Activated T-helper 1 cell treated with anti-CD3 and anti-CD28 coated beads, Interleukin-12 subunit alpha, Interleukin-12 subunit beta, Interleukin-2, Interleukin-4 antibody, amounts not matched to agents 30 ng/mL and 10 ng/mL and 1 ng/mL, durations not matched to agents 14 hours and 24 hours and 36 hours (primary cell): Measurements from ENCODE around the gene IMPG2. TPM values are rescaled to one million over a fixed set of nuclear protein-coding genes. Genes with fewer than 3 reads are reported as not detected.

Experiments used
- DNase-seq: peaks from one replicate; pipeline ENCODE4 v3.0.0; 2021; ENCODE audit warnings: low spot score
- H3K27ac Mint-ChIP-seq: one replicate; pipeline ENCODE4 v1.8.0; 2021; ENCODE audit warnings: mild to moderate bottlenecking, mixed read lengths
- H3K27me3 Mint-ChIP-seq: one replicate; pipeline ENCODE4 v1.8.0; 2022; ENCODE audit warnings: mild to moderate bottlenecking, moderate library complexity, mixed read lengths; ENCODE audit not compliant: insufficient read depth
- H3K36me3 Mint-ChIP-seq: one replicate; pipeline ENCODE4 v1.8.0; 2021; ENCODE audit warnings: low read depth, mixed read lengths
- H3K4me1 Mint-ChIP-seq: one replicate; pipeline ENCODE4 v1.8.0; 2021; ENCODE audit warnings: low read depth, mixed read lengths
- H3K4me3 Mint-ChIP-seq: one replicate; pipeline ENCODE4 v1.8.0; 2021; ENCODE audit warnings: mild to moderate bottlenecking, moderate library complexity, mixed read lengths
- H3K9me3 Mint-ChIP-seq: one replicate; pipeline ENCODE4 v1.8.0; 2021; ENCODE audit warnings: mixed read lengths
- intact Hi-C: fragments of 100-400 bp; cut with micrococcal nuclease; formaldehyde crosslinking; loops from one replicate; pipeline ENCODE4 v1.15.1; 2024
- total RNA-seq: library from RNA; stranded (reverse); gene quantifications from 2 replicates; pipeline ENCODE4 v1.2.3, GENCODE V29; 2022

The IMPG2 gene
- total RNA-seq, 1 donor from 2014 or later, result 0.13 TPM

- intact Hi-C loops, result no loop called here
- DNase-seq, result no peak
- Mint-ChIP-seq H3K27ac (no peak overlapping the region), H3K4me3 (no peak overlapping the region), H3K36me3 (no peaks in the 10 kb centered on the region), H3K4me1 (no peaks in the 10 kb centered on the region), H3K27me3 (no peaks in the 10 kb centered on the region), H3K9me3 (peaks cover 5% of the 10 kb centered on the region)
Measured at GRCh38 chr3:101268971-101269671, 51.3 kb downstream of the IMPG2 start.

- no peak overlapping the region for H3K27ac Mint-ChIP-seq
- no peaks in the 10 kb centered on the region for H3K4me1 Mint-ChIP-seq
- intact Hi-C loops, result no loop called here
- peaks cover 5% of the 10 kb centered on the region for H3K9me3 Mint-ChIP-seq
- no peaks in the 10 kb centered on the region for H3K27me3 Mint-ChIP-seq
- DNase-seq, result no peak
- no peak overlapping the region for H3K4me3 Mint-ChIP-seq
- no peaks in the 10 kb centered on the region for H3K36me3 Mint-ChIP-seq
Measured at GRCh38 chr3:101268141-101268540, 52.2 kb downstream of the IMPG2 start.

GRCh38 chr3:101266566-101266965, 53.8 kb downstream of the IMPG2 start:
- Mint-ChIP-seq H3K9me3 (peaks cover 5% of the 10 kb centered on the region), H3K36me3 (no peaks in the 10 kb centered on the region), H3K4me3 (no peak overlapping the region), H3K27me3 (no peaks in the 10 kb centered on the region), H3K27ac (no peak overlapping the region), H3K4me1 (peaks cover 9% of the 10 kb centered on the region)
- intact Hi-C loops, result no loop called here
- DNase-seq, result no peak

- Mint-ChIP-seq H3K27me3 (no peaks in the 10 kb centered on the region), H3K27ac (no peak overlapping the region), H3K4me1 (peaks cover 9% of the 10 kb centered on the region), H3K4me3 (no peak overlapping the region), H3K36me3 (no peaks in the 10 kb centered on the region), H3K9me3 (peaks cover 5% of the 10 kb centered on the region)
- no peak for DNase-seq
- intact Hi-C loops, result no loop called here
Measured at GRCh38 chr3:101266071-101266470, 54.3 kb downstream of the IMPG2 start.

- no peak for DNase-seq
- H3K9me3 Mint-ChIP-seq, result peaks cover 5% of the 10 kb centered on the region
- intact Hi-C loops, result no loop called here
- no peak overlapping the region for H3K4me3 Mint-ChIP-seq
- no peaks in the 10 kb centered on the region for H3K36me3 Mint-ChIP-seq
- H3K4me1 Mint-ChIP-seq, result peaks cover 9% of the 10 kb centered on the region
- H3K27me3 Mint-ChIP-seq, result no peaks in the 10 kb centered on the region
- H3K27ac Mint-ChIP-seq, result no peak overlapping the region
Measured at GRCh38 chr3:101262393-101263240, 57.8 kb downstream of the IMPG2 start.

GRCh38 chr3:101261506-101261905, 58.9 kb downstream of the IMPG2 start:
- Mint-ChIP-seq H3K4me3 (no peak overlapping the region), H3K9me3 (peaks cover 5% of the 10 kb centered on the region), H3K4me1 (peaks cover 9% of the 10 kb centered on the region), H3K27me3 (no peaks in the 10 kb centered on the region), H3K36me3 (no peaks in the 10 kb centered on the region), H3K27ac (no peak overlapping the region)
- DNase-seq, result no peak
- intact Hi-C loops, result no loop called here

GRCh38 chr3:101259485-101260341, 60.7 kb downstream of the IMPG2 start:
- intact Hi-C loops, result no loop called here

GRCh38 chr3:101256511-101256910, 63.9 kb downstream of the IMPG2 start:
- no peaks in the 10 kb centered on the region for H3K9me3 Mint-ChIP-seq
- no peaks in the 10 kb centered on the region for H3K27me3 Mint-ChIP-seq
- H3K4me1 Mint-ChIP-seq, result no peaks in the 10 kb centered on the region
- no peak for DNase-seq
- no peak overlapping the region for H3K4me3 Mint-ChIP-seq
- no peak overlapping the region for H3K27ac Mint-ChIP-seq
- no peaks in the 10 kb centered on the region for H3K36me3 Mint-ChIP-seq
- intact Hi-C loops, result no loop called here

More at GRCh38 chr3:101259485-101260341, 60.7 kb downstream of the IMPG2 start:
- Mint-ChIP-seq H3K27ac (no peak overlapping the region), H3K4me3 (no peak overlapping the region), H3K36me3 (no peaks in the 10 kb centered on the region), H3K27me3 (no peaks in the 10 kb centered on the region), H3K4me1 (peaks cover 9% of the 10 kb centered on the region), H3K9me3 (peaks cover 5% of the 10 kb centered on the region)
- DNase-seq, result no peak

GRCh38 chr3:101255441-101255840, 64.9 kb downstream of the IMPG2 start:
- H3K27ac Mint-ChIP-seq, result no peak overlapping the region
- no peaks in the 10 kb centered on the region for H3K36me3 Mint-ChIP-seq
- H3K4me1 Mint-ChIP-seq, result no peaks in the 10 kb centered on the region
- no peaks in the 10 kb centered on the region for H3K27me3 Mint-ChIP-seq
- intact Hi-C loops, result no loop called here
- DNase-seq, result no peak
- no peak overlapping the region for H3K4me3 Mint-ChIP-seq
- H3K9me3 Mint-ChIP-seq, result no peaks in the 10 kb centered on the region

- Mint-ChIP-seq H3K36me3 (no peaks in the 10 kb centered on the region), H3K9me3 (no peaks in the 10 kb centered on the region), H3K27me3 (no peaks in the 10 kb centered on the region), H3K4me3 (no peak overlapping the region), H3K27ac (no peak overlapping the region), H3K4me1 (no peaks in the 10 kb centered on the region)
- DNase-seq, result no peak
- intact Hi-C loops, result no loop called here
Measured at GRCh38 chr3:101253396-101253795, 67.0 kb downstream of the IMPG2 start.

- DNase-seq, result no peak
- H3K27me3 Mint-ChIP-seq, result no peaks in the 10 kb centered on the region
- no peaks in the 10 kb centered on the region for H3K4me1 Mint-ChIP-seq
- no peaks in the 10 kb centered on the region for H3K9me3 Mint-ChIP-seq
- no peak overlapping the region for H3K4me3 Mint-ChIP-seq
- intact Hi-C loops, result no loop called here
- H3K36me3 Mint-ChIP-seq, result no peaks in the 10 kb centered on the region
- no peak overlapping the region for H3K27ac Mint-ChIP-seq
Measured at GRCh38 chr3:101252945-101253344, 67.4 kb downstream of the IMPG2 start.

- no peak overlapping the region for H3K27ac Mint-ChIP-seq
- intact Hi-C loops, result no loop called here
- no peaks in the 10 kb centered on the region for H3K36me3 Mint-ChIP-seq
- H3K9me3 Mint-ChIP-seq, result no peaks in the 10 kb centered on the region
- no peaks in the 10 kb centered on the region for H3K27me3 Mint-ChIP-seq
- H3K4me1 Mint-ChIP-seq, result no peaks in the 10 kb centered on the region
- no peak overlapping the region for H3K4me3 Mint-ChIP-seq
- no peak for DNase-seq
Measured at GRCh38 chr3:101252307-101252706, 68.1 kb downstream of the IMPG2 start.

- H3K4me3 Mint-ChIP-seq, result no peak overlapping the region
- no peaks in the 10 kb centered on the region for H3K27me3 Mint-ChIP-seq
- no peak overlapping the region for H3K27ac Mint-ChIP-seq
- intact Hi-C loops, result no loop called here
- H3K4me1 Mint-ChIP-seq, result no peaks in the 10 kb centered on the region
- no peaks in the 10 kb centered on the region for H3K36me3 Mint-ChIP-seq
- no peak for DNase-seq
- H3K9me3 Mint-ChIP-seq, result no peaks in the 10 kb centered on the region
Measured at GRCh38 chr3:101251441-101251840, 68.9 kb downstream of the IMPG2 start.
